ENCODE measurements around the gene MAMSTR.
"Not testable (repeated sequence)": the region's sequence is repeated elsewhere in the genome, so short reads cannot be mapped to it uniquely, and the experiment has no call there.

The MAMSTR gene

DNA sequence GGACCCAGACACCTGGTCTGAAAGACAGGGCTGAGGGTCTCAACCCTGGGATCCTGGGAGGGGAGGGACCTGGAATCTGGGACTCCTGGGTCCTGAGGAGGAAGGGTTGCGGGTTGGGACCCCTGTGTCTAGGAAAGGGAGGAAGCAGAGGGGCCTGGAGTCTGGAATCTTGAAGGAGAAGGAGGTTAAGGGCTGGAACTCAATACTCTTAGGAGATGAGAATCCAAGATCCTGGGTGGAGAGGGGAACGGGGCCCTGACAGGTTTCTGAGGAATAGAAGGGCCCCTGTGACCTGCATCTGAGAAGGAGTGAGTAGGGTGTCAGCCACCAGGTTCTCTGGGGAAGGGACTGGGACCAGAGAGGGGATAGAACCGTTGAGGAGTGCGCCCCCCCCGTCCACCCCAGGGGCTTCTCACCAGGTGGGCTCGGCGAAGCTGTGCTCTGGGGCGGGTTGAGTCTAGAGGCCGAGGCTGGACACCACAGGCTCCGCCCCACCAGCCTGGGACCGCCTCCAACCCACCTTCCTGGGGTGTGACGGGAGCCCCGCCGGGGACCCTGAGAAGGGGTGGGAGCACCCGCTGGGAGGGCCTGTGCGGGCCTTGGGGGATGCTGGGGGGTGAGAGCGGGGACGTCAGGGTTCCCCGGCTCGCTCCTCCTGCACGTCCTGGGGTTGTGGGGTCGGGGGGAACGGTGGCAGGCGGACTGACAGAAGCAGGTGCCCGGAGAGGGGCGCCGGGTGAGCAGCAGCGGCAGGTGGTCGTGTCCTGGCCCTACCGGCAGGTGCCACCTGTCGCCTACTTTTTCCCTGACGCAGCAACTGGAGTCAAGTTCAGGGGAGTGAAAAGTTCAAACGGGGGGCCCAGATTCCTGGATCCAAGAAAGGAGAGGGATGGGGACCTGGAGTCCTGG is at the start of gene MAMSTR:
MAMSTR (minus strand) TSS at position 463 of the 909 bp plus-strand sequence. CDS start 694 bp downstream, outside the sequence.
- DNase-seq (ENCODE audit: low read depth in 2 of 2): no peak

DNA sequence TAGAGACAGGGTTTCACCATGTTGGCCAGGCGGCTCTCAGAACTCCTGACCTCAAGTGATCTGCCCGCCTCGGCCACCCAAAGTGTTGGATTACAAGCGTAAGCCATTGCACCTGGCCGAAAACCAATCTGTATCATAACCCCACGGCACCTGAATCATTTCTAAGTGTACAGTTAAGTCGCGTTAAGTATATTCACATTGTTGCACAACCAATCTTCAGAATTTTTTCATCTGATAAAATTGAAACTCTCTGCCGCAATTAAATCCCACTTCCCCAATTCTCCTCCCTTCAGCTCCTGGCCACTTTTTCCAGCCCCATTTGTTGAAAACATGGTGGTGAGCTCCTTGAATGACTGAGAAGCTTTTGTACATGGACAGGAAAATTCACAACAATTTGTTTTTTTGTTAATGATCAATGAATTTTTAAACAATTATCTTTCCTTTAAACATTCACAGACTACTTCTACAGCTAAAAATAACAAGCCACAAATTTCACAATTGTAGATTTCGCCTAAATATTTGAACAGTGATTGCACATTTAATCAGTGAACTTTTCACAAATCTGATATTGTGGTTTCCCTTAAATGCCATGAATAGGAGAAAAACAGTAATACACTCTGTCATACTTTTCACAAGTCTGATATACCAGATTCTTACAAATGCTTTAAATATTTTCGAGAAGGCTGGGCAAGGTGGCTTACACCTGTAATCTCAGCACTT is 49.6 kb upstream of the MAMSTR start:
- no peak for DNase-seq (ENCODE audit: low read depth in 2 of 2)

GRCh38 chr19:48768171-48768753 is 48.7 kb upstream of the MAMSTR start:
- not testable (repeated sequence) for DNase-seq (ENCODE audit: low read depth in 2 of 2)

- not testable (repeated sequence) for DNase-seq (ENCODE audit: low read depth in 2 of 2)
These were observed 46.3 kb upstream of the MAMSTR start for GRCh38 chr19:48765816-48766215.

DNA sequence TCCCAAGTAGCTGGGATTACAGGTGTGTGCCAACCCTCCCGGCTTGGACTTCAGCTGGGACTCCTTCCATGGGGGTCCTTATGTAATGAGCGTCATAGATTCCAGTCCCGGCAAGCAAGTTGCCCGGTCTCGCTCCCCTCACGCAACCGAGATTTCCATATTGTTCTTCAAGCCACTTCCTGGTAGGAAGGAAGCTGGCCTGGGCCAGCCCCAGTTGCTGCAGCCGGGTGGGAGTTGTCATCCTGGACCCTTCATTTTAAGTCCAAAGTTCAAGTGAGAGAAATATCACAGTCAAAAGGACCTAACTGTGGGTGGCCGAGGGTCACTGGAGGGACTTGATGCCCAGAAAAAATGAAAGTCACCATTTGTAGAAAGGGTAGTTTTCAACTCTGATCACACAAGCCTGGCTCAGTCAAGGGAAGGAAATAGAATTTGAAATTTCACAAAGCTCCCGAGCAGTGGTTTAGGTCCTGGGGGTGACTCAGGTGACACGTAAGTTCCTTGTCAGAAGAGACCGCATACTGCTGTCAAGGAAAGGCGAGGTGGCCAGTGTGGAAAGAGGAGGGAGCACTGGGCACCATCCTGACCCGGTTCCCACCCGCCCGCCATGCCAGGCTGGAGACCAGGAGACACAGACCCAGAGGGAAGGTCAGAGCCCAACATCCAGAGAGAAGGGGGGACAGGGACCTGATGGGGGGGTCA is 41.1 kb upstream of the MAMSTR start:
- no peak for DNase-seq (ENCODE audit: low read depth in 2 of 2)

GRCh38 chr19:48757741-48758144 is 38.2 kb upstream of the MAMSTR start:
- no peak for DNase-seq (ENCODE audit: low read depth in 2 of 2)

DNA sequence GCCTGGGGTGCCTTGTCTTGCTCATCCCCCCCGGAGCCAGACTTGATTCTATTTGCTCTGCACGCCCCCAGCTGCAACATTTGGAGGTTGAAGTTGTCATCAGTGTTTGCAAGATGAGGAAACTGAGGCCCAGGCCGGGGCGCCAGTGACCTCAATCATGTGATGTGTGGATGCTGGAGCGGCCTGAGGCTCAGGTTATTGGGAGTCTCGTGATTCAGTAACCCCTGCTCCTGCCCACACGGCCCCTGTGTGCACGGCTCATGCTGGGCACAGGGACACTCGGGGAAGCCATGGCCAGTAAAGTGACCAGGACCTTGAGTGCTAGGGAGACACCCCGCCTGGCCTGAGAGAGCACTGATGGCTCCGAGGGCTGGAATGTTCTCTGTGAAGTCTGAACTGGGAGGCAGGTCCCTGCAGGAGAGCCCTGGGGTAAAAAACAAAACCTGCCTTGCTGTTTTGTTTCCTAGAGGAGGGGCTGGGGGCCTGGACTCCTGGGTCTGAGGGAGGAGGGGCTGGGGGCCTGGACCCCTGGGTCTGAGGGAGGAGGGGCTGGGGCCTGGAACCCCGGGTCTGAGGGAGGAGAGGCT is 37.7 kb upstream of the MAMSTR start:
- no peak for DNase-seq (ENCODE audit: low read depth in 2 of 2)

- DNase-seq (ENCODE audit: low read depth in 2 of 2): no peak
These were observed 37.2 kb upstream of the MAMSTR start for GRCh38 chr19:48756686-48757085.

DNA sequence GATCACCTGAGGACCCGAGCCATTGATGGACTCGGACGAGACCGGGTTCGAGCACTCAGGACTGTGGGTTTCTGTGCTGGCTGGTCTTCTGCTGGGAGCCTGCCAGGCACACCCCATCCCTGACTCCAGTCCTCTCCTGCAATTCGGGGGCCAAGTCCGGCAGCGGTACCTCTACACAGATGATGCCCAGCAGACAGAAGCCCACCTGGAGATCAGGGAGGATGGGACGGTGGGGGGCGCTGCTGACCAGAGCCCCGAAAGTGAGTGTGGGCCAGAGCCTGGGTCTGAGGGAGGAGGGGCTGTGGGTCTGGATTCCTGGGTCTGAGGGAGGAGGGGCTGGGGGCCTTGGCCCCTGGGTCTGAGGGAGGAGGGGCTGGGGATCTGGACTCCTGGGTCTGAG is 36.7 kb upstream of the MAMSTR start:
- DNase-seq (ENCODE audit: low read depth in 2 of 2): no peak

- DNase-seq (ENCODE audit: low read depth in 2 of 2): no peak
These were observed 36.3 kb upstream of the MAMSTR start for GRCh38 chr19:48755787-48756186.

- DNase-seq (ENCODE audit: low read depth in 2 of 2): no peak
These were observed 35.6 kb upstream of the MAMSTR start, which contains the start of gene FGF21 for GRCh38 chr19:48755084-48755641. FGF21 (plus strand) TSS chr19:48755524; CDS start chr19:48756237, 713 bp downstream.

GRCh38 chr19:48752496-48753365 is 33.2 kb upstream of the MAMSTR start, which contains the start of gene FUT1:
FUT1 (minus strand) TSS chr19:48752641; CDS start chr19:48751281, 1,360 bp downstream.
- no peak for DNase-seq (ENCODE audit: low read depth in 2 of 2)

DNA sequence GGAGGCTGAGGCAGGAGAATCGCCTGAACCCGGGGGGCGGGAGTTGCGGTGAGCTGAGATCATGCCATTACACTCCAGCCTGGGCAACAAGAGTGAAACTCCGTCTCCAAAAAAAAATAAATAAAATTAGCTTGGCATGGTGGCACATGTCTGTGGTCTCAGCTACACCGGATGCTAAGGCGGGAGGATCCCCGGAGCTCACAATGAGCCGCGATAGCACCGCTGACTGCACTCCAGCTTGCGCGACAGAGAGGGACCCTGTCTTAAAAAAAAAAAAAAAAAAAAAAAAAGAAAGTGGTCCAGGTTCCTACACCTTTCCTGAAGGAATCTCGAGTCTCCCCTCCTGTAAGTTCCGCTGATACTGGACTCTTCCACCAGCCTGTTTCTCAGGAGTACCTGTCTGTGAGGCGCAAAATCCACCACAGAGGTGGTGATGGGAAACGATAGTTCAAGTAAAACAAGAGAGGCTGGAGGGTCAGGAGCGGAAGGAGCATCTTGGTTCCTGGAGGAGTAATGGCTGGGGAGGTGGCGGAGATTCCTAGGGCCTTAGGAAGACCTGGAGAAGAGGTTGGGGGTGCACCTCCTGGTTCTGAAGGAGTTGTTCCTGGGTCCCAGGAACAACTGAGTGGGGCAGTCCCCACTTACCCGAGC is 32.4 kb upstream of the MAMSTR start:
- DNase-seq (ENCODE audit: low read depth in 2 of 2): no peak

DNA sequence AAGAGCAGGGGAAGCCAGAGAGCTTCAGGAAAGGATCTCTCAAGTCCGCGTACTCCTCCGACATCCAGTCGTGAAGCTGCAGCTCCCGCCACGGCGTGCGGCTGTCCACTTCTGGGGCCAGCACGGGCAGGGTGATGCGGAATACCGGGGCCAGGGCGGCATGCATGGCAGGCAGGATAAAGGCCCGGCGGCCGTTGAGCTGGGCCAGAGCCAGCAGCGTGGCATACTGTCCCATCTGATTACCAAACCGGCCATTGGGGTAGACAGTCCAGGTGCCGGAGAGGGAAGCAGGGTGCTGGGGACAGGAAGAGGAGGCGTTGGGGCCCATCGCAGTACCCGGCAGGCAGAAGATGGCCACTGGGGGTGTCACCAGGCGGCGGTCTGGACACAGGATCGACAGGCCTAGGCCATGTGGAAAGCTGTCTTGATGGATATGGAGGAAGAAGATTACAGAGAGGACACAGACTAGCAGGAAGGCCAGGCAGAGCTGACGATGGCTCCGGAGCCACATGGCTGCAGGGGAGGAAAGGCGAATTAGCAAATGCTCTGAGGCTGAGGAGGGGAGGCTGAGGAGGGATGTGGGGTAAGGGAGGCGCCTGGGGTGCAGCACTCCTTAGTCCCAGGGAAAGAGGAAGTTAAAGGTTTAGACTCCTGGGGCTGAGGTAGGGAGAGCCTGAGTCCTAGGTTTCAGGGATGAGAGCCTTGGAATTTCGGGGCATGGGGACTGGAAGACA is 31.4 kb upstream of the MAMSTR start:
- DNase-seq (ENCODE audit: low read depth in 2 of 2): no peak

DNA sequence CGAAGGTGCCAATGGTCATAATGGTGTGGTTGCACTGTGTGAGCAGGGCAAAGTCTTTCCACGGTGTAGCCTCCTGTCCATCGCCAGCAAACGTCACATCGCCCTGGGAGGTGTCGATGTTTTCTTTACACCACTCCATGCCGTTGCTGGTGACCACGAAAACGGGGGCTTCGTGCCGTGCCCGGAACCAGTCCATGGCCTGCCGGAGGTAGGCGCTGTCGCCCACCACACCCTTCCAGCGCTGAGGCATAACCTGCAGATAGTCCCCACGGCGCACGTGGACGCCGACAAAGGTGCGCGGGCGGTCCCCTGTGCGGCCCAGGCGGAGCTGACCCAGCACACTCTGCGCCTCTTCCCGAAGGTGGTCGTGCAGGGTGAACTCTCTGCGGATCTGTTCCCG is 30.8 kb upstream of the MAMSTR start:
- no peak for DNase-seq (ENCODE audit: low read depth in 2 of 2)

DNA sequence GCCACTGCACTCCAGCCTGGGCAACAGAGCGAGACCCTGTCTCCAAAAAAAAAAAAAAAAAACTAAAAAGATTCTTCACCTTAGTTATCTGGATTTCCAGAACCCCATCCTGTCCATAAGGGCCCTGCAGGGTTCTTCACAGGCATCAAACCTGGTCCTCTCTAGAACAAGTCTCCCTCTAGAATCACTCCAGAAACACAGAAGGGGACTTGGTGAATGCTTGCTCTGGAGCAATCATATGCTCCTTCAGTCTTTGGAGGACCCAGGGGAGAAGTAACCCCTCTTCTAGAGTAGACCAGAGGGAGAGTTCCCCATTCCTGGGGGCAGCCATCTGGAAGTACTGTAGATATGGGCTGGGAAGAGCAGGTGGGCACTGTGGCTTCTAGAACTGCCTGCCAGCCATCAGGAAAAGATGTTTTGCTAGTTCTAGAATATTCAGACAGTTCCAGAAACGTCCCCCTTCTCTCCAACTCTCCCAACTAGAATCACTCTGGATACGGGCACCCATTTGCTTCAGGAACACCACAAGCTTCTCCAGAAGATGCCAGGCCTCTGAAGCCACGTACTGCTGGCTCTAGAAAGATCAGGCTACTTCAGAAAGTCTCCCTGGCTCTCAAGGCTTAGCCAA is 30.2 kb upstream of the MAMSTR start:
- DNase-seq (ENCODE audit: low read depth in 2 of 2): no peak

GRCh38 chr19:48746738-48747575 is 27.4 kb upstream of the MAMSTR start, which contains the start of gene IZUMO1:
IZUMO1 (minus strand) TSS chr19:48746909; CDS start chr19:48745859, 1,050 bp downstream.
- DNase-seq (ENCODE audit: low read depth in 2 of 2): no peak

Measured in stimulated activated CD4-positive, alpha-beta T cell treated with anti-CD3 and anti-CD28 coated beads, Interleukin-1b, Interleukin-23, amount 100 ng/mL, for 4 hours (primary cell).